H1 (cell line): ENCODE data around the gene SON. TPM values are rescaled to one million over a fixed set of nuclear protein-coding genes. Genes with fewer than 3 reads are reported as not detected.

Experiments
- CTCF ChIA-PET: fragments of 300-600 bp; sonication (Branson Sonifier 250); formaldehyde crosslinking; loops from one replicate; lab custom pipeline; 2021; ENCODE audit not compliant: partially characterized antibody; lab: Charles Lee
- POLR2A ChIA-PET: fragments of 300-600 bp; sonication (Branson Sonifier 250); formaldehyde crosslinking; loops from one replicate; lab custom pipeline; 2021; ENCODE audit warnings: inconsistent platforms; ENCODE audit not compliant: partially characterized antibody; lab: Charles Lee
- DNase-seq, 2 experiments: peaks; one replicate each; pipeline versions ENCODE4 v3.0.0 to v3.0.0-alpha.2; 2010 to 2022; ENCODE audit warnings: low spot score in 2 of 2, low read depth in 1 of 2, mixed read lengths in 1 of 2
- FAIRE-seq: peaks from 2 replicates; lab custom pipeline; 2011; peaks lifted over from hg19 to GRCh38; lab: Jason Lieb, UNC
- H2AFZ ChIP-seq: 2 replicates; pipeline ENCODE4 v1.8.1; 2012; ENCODE audit warnings: low read length, inconsistent platforms
- H2AK5ac ChIP-seq: 2 replicates; pipeline ENCODE4 v1.6.1; 2013; ENCODE audit warnings: low read depth, low read length
- H2BK120ac ChIP-seq: replicated peaks from 2 replicates; pipeline ENCODE3; 2013; ENCODE audit warnings: low read depth, low read length, inconsistent platforms
- H2BK12ac ChIP-seq: 2 replicates; pipeline ENCODE4 v1.6.1; 2013; ENCODE audit warnings: low read depth, low read length
- H2BK15ac ChIP-seq: 2 replicates; pipeline ENCODE4 v1.6.1; 2013; ENCODE audit warnings: low read length
- H2BK20ac ChIP-seq: 2 replicates; pipeline ENCODE4 v1.6.1; 2013; ENCODE audit warnings: low read length
- H2BK5ac ChIP-seq: 2 replicates; pipeline ENCODE4 v1.6.1; 2013; ENCODE audit warnings: low read depth, low read length
- H3K14ac ChIP-seq: 2 replicates; pipeline ENCODE4 v1.6.1; 2013; ENCODE audit warnings: inconsistent platforms; ENCODE audit not compliant: insufficient read length
- H3K18ac ChIP-seq: 2 replicates; pipeline ENCODE4 v1.6.1; 2013; ENCODE audit warnings: low read length; ENCODE audit errors: extremely low read depth
- H3K23ac ChIP-seq: 2 replicates; pipeline ENCODE4 v1.6.1; 2013; ENCODE audit warnings: inconsistent platforms; ENCODE audit not compliant: insufficient read length
- H3K23me2 ChIP-seq: 2 replicates; pipeline ENCODE4 v1.6.1; 2013; ENCODE audit warnings: low read depth, low read length
- H3K27ac ChIP-seq: 2 replicates; pipeline ENCODE4 v1.6.1; 2011; ENCODE audit warnings: low read depth, low read length, inconsistent platforms
- H3K27me3 ChIP-seq, 4 experiments: replicated peaks in 1 of 4; 1 replicate in 1 of 4; 2 replicates in 3 of 4; pipeline versions ENCODE4 v1.6.1 to v1.8.1; 2011 to 2013; ENCODE audit warnings: low read length in 3 of 4, mild to moderate bottlenecking in 3 of 4, inconsistent platforms in 2 of 4, mixed read lengths in 2 of 4, moderate library complexity in 1 of 4; ENCODE audit not compliant: control insufficient read depth in 3 of 4, insufficient read depth in 3 of 4; ENCODE audit errors: extremely low read depth in 1 of 4
- H3K36me3 ChIP-seq, 4 experiments: 2 replicates each; pipeline versions ENCODE4 v1.6.1 to v1.8.1; 2011 to 2013; ENCODE audit warnings: mild to moderate bottlenecking in 4 of 4, low read length in 3 of 4, moderate library complexity in 2 of 4, control low read depth in 1 of 4, inconsistent platforms in 1 of 4; ENCODE audit not compliant: insufficient read depth in 4 of 4, control insufficient read depth in 2 of 4
- H3K4ac ChIP-seq: replicated peaks from 2 replicates; pipeline ENCODE3; 2013; ENCODE audit warnings: low read length, low read depth, mixed read lengths, inconsistent platforms; ENCODE audit not compliant: insufficient read length
- H3K4me1 ChIP-seq, 4 experiments: replicated peaks in 1 of 4; 1 replicate in 1 of 4; 2 replicates in 3 of 4; pipeline versions ENCODE4 v1.6.1 to v1.8.1; 2011 to 2013; ENCODE audit warnings: low read length in 3 of 4, inconsistent platforms in 2 of 4, mixed read lengths in 1 of 4; ENCODE audit not compliant: insufficient read depth in 4 of 4, control insufficient read depth in 3 of 4
- H3K4me2 ChIP-seq, 2 experiments: 2 replicates each; pipeline versions ENCODE4 v1.6.1 to v1.8.1; 2011 to 2013; ENCODE audit warnings: low read depth in 2 of 2, low read length in 2 of 2, control low read depth in 1 of 2, inconsistent platforms in 1 of 2, mild to moderate bottlenecking in 1 of 2; ENCODE audit not compliant: insufficient read depth in 1 of 2
- H3K4me3 ChIP-seq, 4 experiments: fragments of 200-600, 300-600 bp in 1 of 4; sonication (generic), shearing (Covaris generic), sonication (Bioruptor Twin) in 1 of 4; 2 replicates each; pipeline versions ENCODE4 v1.5.1 to v1.8.1; 2011 to 2016; ENCODE audit warnings: low read length in 4 of 4, low read depth in 3 of 4, control low read depth in 2 of 4, inconsistent platforms in 2 of 4, mild to moderate bottlenecking in 2 of 4, mixed read lengths in 1 of 4, moderate library complexity in 1 of 4; ENCODE audit not compliant: insufficient read depth in 2 of 4; ENCODE audit errors: extremely low read depth in 1 of 4
- H3K56ac ChIP-seq: replicated peaks from 2 replicates; pipeline ENCODE3; 2013; ENCODE audit warnings: low read depth, mild to moderate bottlenecking, mixed read lengths, low read length, inconsistent platforms; ENCODE audit not compliant: insufficient read length
- H3K79me1 ChIP-seq: 2 replicates; pipeline ENCODE4 v1.6.1; 2013; ENCODE audit warnings: low read depth, low read length, control low read depth
- H3K79me2 ChIP-seq, 2 experiments: 2 replicates each; pipeline versions ENCODE4 v1.6.1 to v1.8.1; 2012 to 2013; ENCODE audit warnings: low read length in 2 of 2, mild to moderate bottlenecking in 2 of 2, inconsistent platforms in 1 of 2; ENCODE audit not compliant: insufficient read depth in 2 of 2, control insufficient read depth in 1 of 2
- H3K9ac ChIP-seq, 4 experiments: replicated peaks in 1 of 4; 1 replicate in 1 of 4; 2 replicates in 3 of 4; pipeline versions ENCODE4 v1.6.1 to v1.8.1; 2011 to 2013; ENCODE audit warnings: low read depth in 3 of 4, low read length in 3 of 4, control low read depth in 2 of 4, mild to moderate bottlenecking in 2 of 4, moderate library complexity in 2 of 4, inconsistent platforms in 1 of 4; ENCODE audit errors: extremely low read depth in 1 of 4
- H3K9me3 ChIP-seq, 2 experiments: 2 replicates each; pipeline versions ENCODE4 v1.6.1 to v1.8.1; 2012 to 2013; ENCODE audit warnings: mild to moderate bottlenecking in 2 of 2, moderate library complexity in 2 of 2, control low read depth in 1 of 2, inconsistent platforms in 1 of 2, low read depth in 1 of 2, low read length in 1 of 2, mixed read lengths in 1 of 2; ENCODE audit not compliant: insufficient read depth in 2 of 2
- H4K20me1 ChIP-seq, 2 experiments: replicated peaks in 1 of 2; 2 replicates each; pipeline versions ENCODE3 to v1.8.1; 2011 to 2013; ENCODE audit warnings: inconsistent platforms in 2 of 2, low read length in 2 of 2, mild to moderate bottlenecking in 1 of 2; ENCODE audit not compliant: insufficient read depth in 2 of 2, control insufficient read depth in 1 of 2
- H4K5ac ChIP-seq: 2 replicates; pipeline ENCODE4 v1.6.1; 2013; ENCODE audit warnings: low read length, low read depth, mixed read lengths, inconsistent platforms; ENCODE audit not compliant: insufficient read length
- H4K8ac ChIP-seq: 2 replicates; pipeline ENCODE4 v1.8.0; 2013; ENCODE audit warnings: mild to moderate bottlenecking, moderate library complexity, low read length, inconsistent platforms; ENCODE audit not compliant: insufficient read depth; ENCODE audit errors: extremely low read depth
- H4K91ac ChIP-seq: replicated peaks from 2 replicates; pipeline ENCODE3; 2013; ENCODE audit warnings: low read length, mixed read lengths, inconsistent platforms; ENCODE audit not compliant: insufficient read length
- CBX8 ChIP-seq: fragments of 300-800, 300-1000 bp; sonication (generic); IDR thresholded peaks from 2 replicates; pipeline ENCODE4 v1.7.1; 2016; ENCODE audit warnings: low read depth, low read length, borderline replicate concordance
- CTBP2 ChIP-seq: IDR thresholded peaks from 2 replicates; pipeline ENCODE4 v1.7.0; 2011; ENCODE audit warnings: borderline replicate concordance, mild to moderate bottlenecking, moderate library complexity, mixed read lengths, low read length; ENCODE audit not compliant: insufficient read depth, insufficient read length
- E2F6 ChIP-seq: IDR thresholded peaks from 2 replicates; pipeline ENCODE4 v1.6.1; 2012; ENCODE audit warnings: inconsistent platforms
- EP300 ChIP-seq, 2 experiments: IDR thresholded peaks; 1 replicate in 1 of 2; 2 replicates in 1 of 2; pipeline ENCODE4 v1.6.1; 2011 to 2012; ENCODE audit warnings: low read depth in 2 of 2, low read length in 2 of 2, mild to moderate bottlenecking in 2 of 2, borderline replicate concordance in 1 of 2, inconsistent platforms in 1 of 2, moderate library complexity in 1 of 2
- JUND ChIP-seq: IDR thresholded peaks from 2 replicates; pipeline ENCODE4 v1.6.1; 2011; ENCODE audit warnings: mild to moderate bottlenecking, improper control_type of control experiment, low read length
- PHF8 ChIP-seq: fragments of 200-600 bp; sonication (generic); conservative IDR thresholded peaks from 2 replicates; pipeline ENCODE4 v1.7.1; 2012; ENCODE audit warnings: low read depth, mild to moderate bottlenecking, inconsistent platforms, low read length, moderate library complexity
- POLR2AphosphoS5 ChIP-seq: IDR thresholded peaks from 2 replicates; pipeline ENCODE4 v1.6.1; 2011; ENCODE audit warnings: low read depth, low read length
- RFX5 ChIP-seq: IDR thresholded peaks from 2 replicates; pipeline ENCODE4 v1.6.1; 2011; ENCODE audit warnings: low read depth, low read length, improper control_type of control experiment, borderline replicate concordance
- SP2 ChIP-seq: IDR thresholded peaks from 2 replicates; pipeline ENCODE4 v1.6.1; 2012; ENCODE audit warnings: mild to moderate bottlenecking, low read length, inconsistent platforms
- SRF ChIP-seq: IDR thresholded peaks from 2 replicates; pipeline ENCODE4 v1.6.1; 2011; ENCODE audit warnings: mild to moderate bottlenecking, low read depth, low read length, moderate library complexity
- TBP ChIP-seq: IDR thresholded peaks from 2 replicates; pipeline ENCODE4 v1.6.1; 2011; ENCODE audit warnings: low read depth, low read length, improper control_type of control experiment
- TEAD4 ChIP-seq: IDR thresholded peaks from 2 replicates; pipeline ENCODE4 v1.6.1; 2012; ENCODE audit warnings: low read depth, low read length, inconsistent platforms, mixed read lengths
- WGBS, 2 experiments: shearing (Covaris generic) in 1 of 2; methylation state at CpG; one replicate each; pipeline versions ENCODE4 v1.1.6 to v1.1.7; 2013 to 2015; ENCODE audit warnings: low lambda C conversion rate in 2 of 2, mixed read lengths in 2 of 2, inconsistent platforms in 1 of 2, low coverage in 1 of 2, missing lambda C conversion rate in 1 of 2; ENCODE audit not compliant: insufficient replicate concordance in 2 of 2, insufficient coverage in 1 of 2, insufficient read length in 1 of 2; ENCODE audit errors: extremely low coverage in 1 of 2, missing lambda C conversion rate in 1 of 2; 5-methylcytosine and 5-hydroxymethylcytosine counted together
- polyA plus RNA-seq, 7 experiments: library from polyadenylated mRNA; depleted of rRNA in 3 of 7; stranded (reverse) in 5 of 7; unstranded in 2 of 7; fragments of >200 nt in 5 of 7; fragments of 200-250 nt in 2 of 7; gene quantifications; 1 replicate in 5 of 7; 2 replicates in 1 of 7; 4 replicates in 1 of 7; pipeline versions ENCODE4 v1.2.1 to v1.2.3, GENCODE V29; 2011 to 2013; ENCODE audit warnings: missing spikeins in 2 of 7, mixed read lengths in 2 of 7
- total RNA-seq: library from RNA; stranded (reverse); fragmentation: NEBNext Ultra II Directional; extraction: Animal tissue kit (Norgen Biotek cat#: 25700); gene quantifications from 2 replicates; pipeline ENCODE4 v1.2.1, GENCODE V29; 2021

SON gene
- total and polyA plus RNA-seq, 2 of the 8 experiments (the other 6 are each of a cell fraction or from before 2014, with no cell fraction given) = 122 to 274 TPM

DNA sequence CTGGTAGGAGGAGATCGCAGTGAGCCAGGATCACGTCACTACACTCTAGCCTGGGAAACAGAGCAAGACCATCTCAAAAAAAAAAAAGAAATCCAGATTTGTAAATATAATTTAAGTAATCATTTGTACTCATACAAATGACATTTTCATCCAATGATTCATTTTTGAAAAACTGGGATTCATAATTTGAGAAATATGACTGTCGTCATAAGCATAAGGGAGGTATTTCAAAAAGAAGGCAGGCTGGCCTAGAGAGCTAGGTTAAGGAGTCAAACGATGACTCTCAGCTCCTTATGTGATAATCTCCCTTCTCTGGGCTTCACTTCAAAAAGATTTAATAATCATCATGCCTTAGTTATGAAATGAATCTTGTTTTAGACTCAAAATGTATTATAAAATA lies 3.2 kb upstream of the SON start:
- Histone ChIP-seq H2BK5ac (no peak overlapping the region), H2BK120ac (no peak overlapping the region), H2BK20ac (no peak overlapping the region), H3K4ac (no peak overlapping the region), H3K9me3 (no peaks in the 10 kb centered on the region), H3K4me2 (no peak overlapping the region; a peak in 1 of 4 replicates), H4K20me1 (peaks cover 8% of the 10 kb centered on the region in 2 experiments), H3K36me3 (peaks cover 21 to 56% (median 38%) of the 10 kb centered on the region in 4 experiments), H3K56ac (no peak overlapping the region), H3K27me3 (no peaks in the 10 kb centered on the region), H3K4me3 (no peak overlapping the region), H4K8ac (no peak overlapping the region), H3K79me1 (no peaks in the 10 kb centered on the region; the same call in 1 of the 2 replicates), H3K9ac (no peak overlapping the region), H3K14ac (no peak overlapping the region), H2BK12ac (no peak overlapping the region), H3K4me1 (peaks cover 0 to 2% (median 0%) of the 10 kb centered on the region in 4 experiments; a peak in 3 of 7 replicates), H3K79me2 (peaks cover 35 to 80% of the 10 kb centered on the region in 2 experiments), H4K5ac (no peak overlapping the region), H2BK15ac (no peak overlapping the region), H2AK5ac (no peak overlapping the region), H3K27ac (no peak overlapping the region), H2AFZ (no peak overlapping the region), H4K91ac (no peak overlapping the region), H3K23ac (no peak overlapping the region), H3K23me2 (peaks cover 10% of the 10 kb centered on the region), H3K18ac (no peak overlapping the region)
- POLR2A ChIA-PET = interaction anchor here (0.6 to 6.3 kb wide), 4 partner anchors 12 to 809 kb away, joined by 3 to 64 read pairs (median 3); no protein-coding TSS in a partner anchor
- DNase-seq (no peak), FAIRE-seq (no peak)
- WGBS, 2 experiments = 93% methylated on average over 4 of the region's 4 CpGs; no CpG with 5 or more reads in 1 of the 2 experiments
- CTCF ChIA-PET = no interaction called here
- TF ChIP-seq POLR2AphosphoS5 = no peak
- no peak for TF ChIP-seq EP300 (IDR thresholded peaks at IDR 0.05; ENCODE audit: borderline replicate concordance in 1 of 2, low read depth in 2 of 2, low read length in 2 of 2)
- no peak for TF ChIP-seq CTBP2
- TF ChIP-seq TEAD4 = no peak
- no peak for TF ChIP-seq SP2
- no peak for TF ChIP-seq CBX8
- TF ChIP-seq TBP = no peak
- TF ChIP-seq RFX5 = no peak
- TF ChIP-seq SRF = no peak
- no peak for TF ChIP-seq E2F6
- TF ChIP-seq JUND = no peak
- no peak for TF ChIP-seq PHF8
